Measurements from ENCODE around the gene HOXA10.

DNA sequence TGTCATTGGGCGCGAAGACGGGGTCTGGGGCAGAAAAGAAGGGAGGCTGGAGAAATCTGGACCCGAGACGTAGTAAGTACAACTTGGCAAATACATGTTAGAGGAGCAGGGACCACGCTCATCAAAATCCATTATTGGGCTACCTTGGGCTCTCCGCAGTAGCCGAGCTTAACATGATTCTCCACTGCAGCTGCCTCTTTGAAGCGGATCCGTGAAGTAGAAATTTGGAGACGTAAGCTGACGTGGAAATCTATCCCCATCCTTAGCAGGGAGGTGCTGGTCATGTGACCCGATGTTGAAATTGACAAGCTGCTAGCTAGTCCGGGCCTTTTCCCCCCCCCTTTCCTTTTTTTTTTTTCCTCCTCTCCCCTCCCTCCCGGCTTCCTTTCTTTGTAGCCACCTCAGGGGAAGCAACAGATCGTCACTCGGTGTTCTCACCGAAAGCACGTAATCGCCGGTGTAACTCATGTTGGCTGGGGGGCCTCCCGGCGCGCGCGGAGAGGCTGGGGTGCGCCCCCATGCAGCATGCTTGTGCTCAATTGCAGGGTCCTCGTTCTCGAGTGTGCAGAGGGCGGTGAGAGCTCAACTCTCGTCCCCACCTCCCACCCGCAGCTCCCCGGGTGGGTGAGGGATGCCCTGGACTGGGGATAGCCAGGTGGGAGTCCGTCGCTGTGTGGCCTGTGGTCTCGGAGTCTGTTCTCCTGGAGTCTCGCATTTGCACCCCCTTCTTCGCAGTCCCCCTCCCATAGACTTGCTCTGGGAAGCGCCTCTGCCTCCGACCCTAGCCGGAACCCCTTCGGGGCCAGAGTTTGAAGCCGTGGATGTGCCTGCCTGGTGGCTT lies 11.1 kb upstream of the HOXA10 start, which contains the start of gene HOXA11:
- TF ChIP-seq, protein P1, sequence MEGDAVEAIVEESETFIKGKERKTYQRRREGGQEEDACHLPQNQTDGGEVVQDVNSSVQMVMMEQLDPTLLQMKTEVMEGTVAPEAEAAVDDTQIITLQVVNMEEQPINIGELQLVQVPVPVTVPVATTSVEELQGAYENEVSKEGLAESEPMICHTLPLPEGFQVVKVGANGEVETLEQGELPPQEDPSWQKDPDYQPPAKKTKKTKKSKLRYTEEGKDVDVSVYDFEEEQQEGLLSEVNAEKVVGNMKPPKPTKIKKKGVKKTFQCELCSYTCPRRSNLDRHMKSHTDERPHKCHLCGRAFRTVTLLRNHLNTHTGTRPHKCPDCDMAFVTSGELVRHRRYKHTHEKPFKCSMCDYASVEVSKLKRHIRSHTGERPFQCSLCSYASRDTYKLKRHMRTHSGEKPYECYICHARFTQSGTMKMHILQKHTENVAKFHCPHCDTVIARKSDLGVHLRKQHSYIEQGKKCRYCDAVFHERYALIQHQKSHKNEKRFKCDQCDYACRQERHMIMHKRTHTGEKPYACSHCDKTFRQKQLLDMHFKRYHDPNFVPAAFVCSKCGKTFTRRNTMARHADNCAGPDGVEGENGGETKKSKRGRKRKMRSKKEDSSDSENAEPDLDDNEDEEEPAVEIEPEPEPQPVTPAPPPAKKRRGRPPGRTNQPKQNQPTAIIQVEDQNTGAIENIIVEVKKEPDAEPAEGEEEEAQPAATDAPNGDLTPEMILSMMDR (IDR thresholded peaks at IDR 0.05) = no peak
- no peak for TF ChIP-seq POLR2A (IDR thresholded peaks at IDR 0.05)

All from heart left ventricle (tissue), 13 donors.